Measurements from ENCODE around the gene SMLR1. TPM values are rescaled to one million over a fixed set of nuclear protein-coding genes. Genes with fewer than 3 reads are reported as not detected.

The SMLR1 gene
- total and polyA plus RNA-seq, 2 experiments from 2014 or later = not detected

GRCh38 chr6:130831607-130832006 is 4.4 kb downstream of the SMLR1 start:
- Histone ChIP-seq H3K4me2 (no peak overlapping the region), H3K9me2 (ENCODE audit: insufficient read depth) (peaks cover 30% of the 10 kb centered on the region), H3F3A (replicated peaks; ENCODE audit: low read depth) (no peaks in the 10 kb centered on the region), H3K79me2 (replicated peaks; ENCODE audit: insufficient read depth) (no peaks in the 10 kb centered on the region), H4K20me1 (replicated peaks; ENCODE audit: insufficient read depth) (no peaks in the 10 kb centered on the region), H3K4me3 (no peak overlapping the region), H3K27ac (ENCODE audit: low read depth) (no peak overlapping the region), H3K4me1 (ENCODE audit: insufficient read depth) (0 out of 2 replicates have a peak, but pooled peaks cover under 1% of the 10 kb centered on the region), H3K36me3 (ENCODE audit: insufficient read depth) (no peaks in the 10 kb centered on the region; the same call in 1 of the 2 replicates), H2AFZ (no peak overlapping the region), H3K27me3 (ENCODE audit: insufficient read depth) (no peaks in the 10 kb centered on the region)
- TF ChIP-seq CTCF (conservative IDR thresholded peaks at IDR 0.05; ENCODE audit: low read depth in 2 of 2) (no peak), REST (IDR thresholded peaks at IDR 0.05; ENCODE audit: unreplicated experiment) (no peak), ZNF114 (CRISPR knock-in tag; IDR thresholded peaks at IDR 0.05) (no peak), POLR2AphosphoS5 (IDR thresholded peaks at IDR 0.05; ENCODE audit: low read depth) (no peak), ZNF331 (CRISPR knock-in tag; IDR thresholded peaks at IDR 0.05; ENCODE audit: low read depth) (no peak)
- H3K4me1 Mint-ChIP-seq = peaks cover 3% of the 10 kb centered on the region
- ATAC-seq (no peak), DNase-seq (ENCODE audit: low spot score) (no peak)
- H3K4me3 Mint-ChIP-seq = no peak overlapping the region
- no peaks in the 10 kb centered on the region for H3K36me3 Mint-ChIP-seq (ENCODE audit: low read depth)
- no peaks in the 10 kb centered on the region for H3K27me3 Mint-ChIP-seq (ENCODE audit: insufficient read depth, low read depth, poor library complexity)
- no peaks in the 10 kb centered on the region for H3K9me3 Mint-ChIP-seq
- H3K27ac Mint-ChIP-seq = no peak overlapping the region

- H3K9me3 Mint-ChIP-seq = no peaks in the 10 kb centered on the region
- no peaks in the 10 kb centered on the region for H3K36me3 Mint-ChIP-seq (ENCODE audit: low read depth)
- no peaks in the 10 kb centered on the region for H3K27me3 ChIP-seq (ENCODE audit: insufficient read depth)
- H3K4me3 Mint-ChIP-seq = no peak overlapping the region
- H3K4me2 ChIP-seq = no peak overlapping the region
- H3K79me2 ChIP-seq (replicated peaks; ENCODE audit: insufficient read depth) = no peaks in the 10 kb centered on the region
- H3K9me2 ChIP-seq (ENCODE audit: insufficient read depth) = peaks cover 30% of the 10 kb centered on the region
- no peaks in the 10 kb centered on the region for H4K20me1 ChIP-seq (replicated peaks; ENCODE audit: insufficient read depth)
- TF ChIP-seq CREB1 (CRISPR knock-in tag; IDR thresholded peaks at IDR 0.05; ENCODE audit: low read depth) (no peak), CTCF (conservative IDR thresholded peaks at IDR 0.05; ENCODE audit: low read depth in 2 of 2) (no peak)
- no peak for ATAC-seq
- no peaks in the 10 kb centered on the region for H3F3A ChIP-seq (replicated peaks; ENCODE audit: low read depth)
- H3K27ac ChIP-seq (ENCODE audit: low read depth) = no peak overlapping the region
- H3K4me1 Mint-ChIP-seq = peaks cover 6% of the 10 kb centered on the region
- H3K4me1 ChIP-seq (ENCODE audit: insufficient read depth) = peaks cover 5% of the 10 kb centered on the region
- H3K27ac Mint-ChIP-seq = no peak overlapping the region
- H2AFZ ChIP-seq = no peak overlapping the region
- H3K27me3 Mint-ChIP-seq (ENCODE audit: insufficient read depth, low read depth, poor library complexity) = no peaks in the 10 kb centered on the region
- no peak overlapping the region for H3K4me3 ChIP-seq
- H3K36me3 ChIP-seq (ENCODE audit: insufficient read depth) = no peaks in the 10 kb centered on the region; the same call in 1 of the 2 replicates
- no peak for DNase-seq (ENCODE audit: low spot score)
Measured at GRCh38 chr6:130833569-130833968, 6.4 kb downstream of the SMLR1 start.
